Suprapubic skin (tissue), 4 donors: ENCODE results near the gene WNT11. TPM values are rescaled to one million over a fixed set of nuclear protein-coding genes. Genes with fewer than 3 reads are reported as not detected.

Source experiments
- DNase-seq, 2 donors: peaks; one replicate each; pipeline ENCODE4 v3.0.0-alpha.2; 2019; ENCODE audit warnings: low spot score in 2 of 2
- H3K27ac ChIP-seq: fragments of 200-600 bp; sonication (generic); one replicate; pipeline ENCODE4 v1.5.1; 2019
- H3K27me3 ChIP-seq: fragments of 200-600 bp; sonication (generic); one replicate; pipeline ENCODE4 v1.5.1; 2019
- H3K36me3 ChIP-seq: fragments of 200-600 bp; sonication (generic); one replicate; pipeline ENCODE4 v1.5.1; 2019
- H3K4me1 ChIP-seq: fragments of 200-600 bp; sonication (generic); one replicate; pipeline ENCODE4 v1.5.1; 2019
- H3K4me3 ChIP-seq: fragments of 200-600 bp; sonication (generic); one replicate; pipeline ENCODE4 v1.5.1; 2019; ENCODE audit warnings: mild to moderate bottlenecking
- H3K9me3 ChIP-seq: fragments of 200-600 bp; sonication (generic); one replicate; pipeline ENCODE4 v1.5.1; 2019
- EP300 ChIP-seq: sonication (generic); formaldehyde crosslinking; IDR thresholded peaks from one replicate; pipeline ENCODE4 v1.6.1; 2017; ENCODE audit warnings: antibody characterized with exemption
- POLR2A ChIP-seq, 2 donors: fragments of 450-650 bp; IDR thresholded peaks; one replicate each; pipeline ENCODE4 v1.6.1; 2017; ENCODE audit warnings: antibody characterized with exemption in 2 of 2, mild to moderate bottlenecking in 2 of 2, moderate library complexity in 2 of 2
- POLR2AphosphoS5 ChIP-seq, 3 donors: sonication (generic); formaldehyde crosslinking; IDR thresholded peaks; one replicate each; pipeline ENCODE4 v1.6.1; 2017; ENCODE audit warnings: antibody characterized with exemption in 3 of 3
- WGBS: methylation state at CpG from one replicate; pipeline ENCODE4 v1.1.5; 2018; 5-methylcytosine and 5-hydroxymethylcytosine counted together
- total RNA-seq, 4 donors: library from RNA; depleted of rRNA; stranded (reverse); fragments of >200 nt; gene quantifications; one replicate each; pipeline ENCODE4 v1.1.0, GENCODE V29; 2016
- TF ChIP-seq, protein P1 (sequence below), 2 donors: fragments of 200-600 bp in 1 of 2; fragments of 450-650 bp in 1 of 2; sonication (generic) in 1 of 2; IDR thresholded peaks; one replicate each; pipeline ENCODE4 v1.5.1; 2016 to 2019; ENCODE audit warnings: antibody characterized with exemption in 2 of 2, mild to moderate bottlenecking in 1 of 2, moderate library complexity in 1 of 2

Gene WNT11
- total RNA-seq, 4 donors from 2014 or later, result 7.8 to 19.5 (median 11.0) TPM

DNA sequence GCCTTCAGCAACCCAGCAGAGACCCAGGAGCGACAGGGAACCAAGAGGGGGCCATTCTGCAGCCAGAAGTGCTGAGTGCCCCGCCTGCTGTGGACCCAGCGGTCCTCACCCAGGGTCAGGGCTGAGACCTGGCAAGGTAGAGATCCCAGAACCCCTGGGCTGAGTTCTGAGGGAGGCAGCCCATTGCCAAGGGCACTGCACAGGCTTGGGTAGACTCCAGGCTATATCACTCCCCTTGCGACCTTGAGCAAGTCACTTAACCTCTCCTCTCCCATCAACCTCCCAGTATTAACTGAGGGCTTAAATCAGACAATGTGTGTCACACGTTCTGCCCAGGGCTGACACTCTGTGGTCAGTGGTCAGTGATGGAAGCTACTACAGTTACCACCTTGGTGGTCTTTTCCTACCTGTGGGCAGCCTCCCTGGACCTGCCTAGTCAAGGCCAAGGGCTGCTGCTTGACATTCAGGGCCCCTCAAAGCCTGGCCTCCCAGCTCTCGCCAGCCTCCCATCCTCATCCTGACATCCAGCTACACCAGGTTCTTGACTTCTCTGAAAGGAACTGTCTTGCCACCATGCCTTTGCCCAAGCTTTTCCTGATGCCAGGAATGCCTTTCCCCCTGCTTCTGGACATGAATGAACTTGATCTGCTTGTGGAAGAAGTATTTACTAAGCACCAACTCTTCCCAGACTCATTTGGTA lies 8.2 kb downstream of the WNT11 start:
- Histone ChIP-seq H3K36me3 (no peaks in the 10 kb centered on the region), H3K4me1 (no peaks in the 10 kb centered on the region), H3K27ac (no peak overlapping the region), H3K9me3 (no peaks in the 10 kb centered on the region), H3K27me3 (no peaks in the 10 kb centered on the region), H3K4me3 (no peak overlapping the region)
- TF ChIP-seq EP300, result no peak
- no peak for TF ChIP-seq POLR2AphosphoS5 (IDR thresholded peaks at IDR 0.05)
- TF ChIP-seq, protein P1, sequence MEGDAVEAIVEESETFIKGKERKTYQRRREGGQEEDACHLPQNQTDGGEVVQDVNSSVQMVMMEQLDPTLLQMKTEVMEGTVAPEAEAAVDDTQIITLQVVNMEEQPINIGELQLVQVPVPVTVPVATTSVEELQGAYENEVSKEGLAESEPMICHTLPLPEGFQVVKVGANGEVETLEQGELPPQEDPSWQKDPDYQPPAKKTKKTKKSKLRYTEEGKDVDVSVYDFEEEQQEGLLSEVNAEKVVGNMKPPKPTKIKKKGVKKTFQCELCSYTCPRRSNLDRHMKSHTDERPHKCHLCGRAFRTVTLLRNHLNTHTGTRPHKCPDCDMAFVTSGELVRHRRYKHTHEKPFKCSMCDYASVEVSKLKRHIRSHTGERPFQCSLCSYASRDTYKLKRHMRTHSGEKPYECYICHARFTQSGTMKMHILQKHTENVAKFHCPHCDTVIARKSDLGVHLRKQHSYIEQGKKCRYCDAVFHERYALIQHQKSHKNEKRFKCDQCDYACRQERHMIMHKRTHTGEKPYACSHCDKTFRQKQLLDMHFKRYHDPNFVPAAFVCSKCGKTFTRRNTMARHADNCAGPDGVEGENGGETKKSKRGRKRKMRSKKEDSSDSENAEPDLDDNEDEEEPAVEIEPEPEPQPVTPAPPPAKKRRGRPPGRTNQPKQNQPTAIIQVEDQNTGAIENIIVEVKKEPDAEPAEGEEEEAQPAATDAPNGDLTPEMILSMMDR (IDR thresholded peaks at IDR 0.05), result no peak
- no peak for TF ChIP-seq POLR2A (IDR thresholded peaks at IDR 0.05)
- WGBS, result 89% methylated on average over 6 of the region's 6 CpGs
- DNase-seq, result no peak

DNA sequence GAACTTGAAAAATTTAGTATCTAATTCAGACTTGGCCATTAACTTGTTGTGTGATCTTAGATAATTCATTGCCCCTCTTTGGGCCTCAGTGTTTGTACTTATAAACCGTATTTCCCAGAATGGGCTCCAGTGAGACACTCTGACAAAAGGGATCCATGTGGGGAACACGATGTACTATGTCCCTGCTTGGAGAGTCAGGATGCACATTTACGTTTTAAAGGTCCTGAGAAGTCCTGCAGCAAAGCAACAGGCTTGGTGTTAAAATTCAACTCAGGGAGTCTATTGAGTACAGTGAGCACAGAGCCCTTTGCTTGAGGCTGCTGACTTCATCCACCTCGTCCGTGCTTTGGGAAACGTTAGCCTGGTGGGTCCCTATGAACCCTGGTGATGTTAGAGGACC lies 9.0 kb downstream of the WNT11 start:
- no peaks in the 10 kb centered on the region for H3K36me3 ChIP-seq
- no peak for TF ChIP-seq POLR2AphosphoS5 (IDR thresholded peaks at IDR 0.05)
- no peak for TF ChIP-seq POLR2A (IDR thresholded peaks at IDR 0.05)
- TF ChIP-seq EP300, result no peak
- TF ChIP-seq, protein P1 (IDR thresholded peaks at IDR 0.05), result no peak
- DNase-seq, result no peak
- H3K4me1 ChIP-seq, result no peaks in the 10 kb centered on the region
- H3K9me3 ChIP-seq, result no peaks in the 10 kb centered on the region
- 74% methylated on average over 6 of the region's 6 CpGs for WGBS
- no peak overlapping the region for H3K4me3 ChIP-seq
- H3K27me3 ChIP-seq, result no peaks in the 10 kb centered on the region
- no peak overlapping the region for H3K27ac ChIP-seq

DNA sequence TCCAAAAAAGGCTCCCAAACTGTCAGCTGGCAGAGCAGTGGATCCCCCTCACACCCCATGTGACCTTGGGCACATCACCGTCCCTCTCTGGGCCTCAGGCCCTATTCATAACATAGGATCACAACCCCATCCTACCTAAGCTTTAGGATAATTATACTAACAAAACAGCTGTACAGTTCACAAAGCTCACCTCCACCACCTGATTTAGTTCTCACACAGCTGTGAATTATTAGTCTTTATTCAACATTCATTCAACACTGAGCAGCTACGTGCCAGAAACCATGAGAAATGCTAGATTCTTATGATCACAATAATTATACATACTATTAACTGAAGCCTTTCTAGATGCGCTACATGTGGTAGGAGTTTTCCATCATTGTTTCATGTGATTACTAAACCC lies 9.5 kb downstream of the WNT11 start:
- TF ChIP-seq POLR2A (IDR thresholded peaks at IDR 0.05), result no peak
- TF ChIP-seq POLR2AphosphoS5 (IDR thresholded peaks at IDR 0.05), result no peak
- TF ChIP-seq, protein P1 (IDR thresholded peaks at IDR 0.05), result no peak
- TF ChIP-seq EP300, result no peak
- no peak overlapping the region for H3K4me3 ChIP-seq
- no peak overlapping the region for H3K27ac ChIP-seq
- H3K27me3 ChIP-seq, result no peaks in the 10 kb centered on the region
- WGBS, result 94% methylated on average over 3 of the region's 3 CpGs
- no peaks in the 10 kb centered on the region for H3K4me1 ChIP-seq
- no peak for DNase-seq
- H3K9me3 ChIP-seq, result no peaks in the 10 kb centered on the region
- no peaks in the 10 kb centered on the region for H3K36me3 ChIP-seq

DNA sequence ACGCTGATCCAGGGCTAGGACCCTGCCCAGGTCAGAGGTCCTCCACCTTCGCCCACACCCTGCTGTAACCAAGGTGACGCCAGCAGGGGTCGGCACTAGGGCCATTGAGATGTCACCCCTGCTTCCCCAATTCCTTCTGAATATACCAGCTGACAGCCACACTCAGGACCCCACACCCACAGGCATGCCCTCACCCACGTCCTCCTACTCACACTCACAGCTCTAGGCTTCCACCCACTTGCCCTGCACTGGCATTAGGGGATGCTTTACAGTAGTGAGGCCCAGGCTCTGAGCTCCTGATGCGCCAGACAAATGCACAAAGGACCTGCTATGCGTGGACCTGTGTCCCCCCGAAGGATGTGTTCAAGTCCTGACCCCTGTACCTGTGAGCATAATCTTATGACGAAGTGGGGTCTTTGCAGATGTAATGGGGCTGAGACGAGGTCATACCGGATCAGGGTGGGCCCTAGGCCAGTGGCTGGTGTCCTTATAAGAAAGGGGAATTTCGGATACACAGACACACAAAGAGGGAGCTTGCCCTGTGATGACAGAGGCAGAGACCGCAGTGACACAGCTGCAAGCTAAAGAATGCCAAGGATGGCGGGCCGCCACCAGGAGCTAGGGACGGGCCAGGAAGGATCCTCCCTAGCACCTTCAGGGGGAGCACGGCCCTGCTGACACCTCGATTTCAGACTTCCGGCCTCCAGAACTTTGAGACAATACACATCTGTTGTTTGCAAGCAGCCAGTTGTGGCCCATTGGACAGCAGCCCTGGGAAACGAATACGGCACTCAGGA lies 11.2 kb downstream of the WNT11 start:
- no peak overlapping the region for H3K27ac ChIP-seq
- TF ChIP-seq, protein P1 (IDR thresholded peaks at IDR 0.05), result no peak
- TF ChIP-seq POLR2A (IDR thresholded peaks at IDR 0.05), result no peak
- TF ChIP-seq POLR2AphosphoS5 (IDR thresholded peaks at IDR 0.05), result no peak
- TF ChIP-seq EP300, result no peak
- no peaks in the 10 kb centered on the region for H3K9me3 ChIP-seq
- H3K4me3 ChIP-seq, result no peak overlapping the region
- H3K27me3 ChIP-seq, result no peaks in the 10 kb centered on the region
- no peak for DNase-seq
- no peaks in the 10 kb centered on the region for H3K36me3 ChIP-seq
- no peaks in the 10 kb centered on the region for H3K4me1 ChIP-seq
- WGBS, result 87% methylated on average over 17 of the region's 21 CpGs

DNA sequence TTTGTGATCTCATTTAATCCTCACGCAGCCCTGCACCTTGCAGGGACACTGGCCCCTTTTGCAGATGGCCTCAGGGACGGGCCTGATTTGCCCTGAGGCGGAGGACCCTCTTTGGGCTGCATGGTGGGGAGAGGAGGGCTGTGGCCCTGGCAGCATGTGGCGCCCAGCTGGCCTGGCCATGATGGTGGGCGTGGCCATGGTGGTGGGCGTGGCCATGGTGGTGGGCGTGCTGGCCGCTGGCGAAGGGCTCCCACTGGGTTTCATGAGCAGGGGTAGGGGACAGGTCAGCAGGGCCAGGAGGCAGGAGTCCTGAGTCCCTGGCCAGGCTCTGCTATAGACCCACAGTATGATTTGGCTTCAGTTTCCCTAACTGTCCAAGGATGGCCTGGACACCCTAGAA lies 13.1 kb downstream of the WNT11 start:
- Histone ChIP-seq H3K36me3 (no peaks in the 10 kb centered on the region), H3K4me1 (no peaks in the 10 kb centered on the region), H3K4me3 (no peak overlapping the region), H3K9me3 (no peaks in the 10 kb centered on the region), H3K27me3 (no peaks in the 10 kb centered on the region), H3K27ac (no peak overlapping the region)
- DNase-seq, result no peak
- WGBS, result no CpG with 5 or more reads among the region's 9 CpGs
- TF ChIP-seq, protein P1 (IDR thresholded peaks at IDR 0.05), result no peak
- no peak for TF ChIP-seq EP300
- no peak for TF ChIP-seq POLR2AphosphoS5 (IDR thresholded peaks at IDR 0.05)
- no peak for TF ChIP-seq POLR2A (IDR thresholded peaks at IDR 0.05)
